AG10803 (cell line): ENCODE data around the gene CIAO3.

ENCODE experiments used
- DNase-seq: peaks from one replicate; pipeline ENCODE4 v3.0.0; 2010; ENCODE audit warnings: low read depth
- H3K4me3 ChIP-seq: 2 replicates; pipeline ENCODE4 v1.5.1; 2011; ENCODE audit warnings: mild to moderate bottlenecking, low read length, control low read depth
- TF ChIP-seq, protein P1 (sequence below): conservative IDR thresholded peaks from 2 replicates; pipeline ENCODE4 v1.5.1; 2011; ENCODE audit warnings: mild to moderate bottlenecking, low read length, control low read depth, inconsistent platforms

CIAO3 gene

DNA sequence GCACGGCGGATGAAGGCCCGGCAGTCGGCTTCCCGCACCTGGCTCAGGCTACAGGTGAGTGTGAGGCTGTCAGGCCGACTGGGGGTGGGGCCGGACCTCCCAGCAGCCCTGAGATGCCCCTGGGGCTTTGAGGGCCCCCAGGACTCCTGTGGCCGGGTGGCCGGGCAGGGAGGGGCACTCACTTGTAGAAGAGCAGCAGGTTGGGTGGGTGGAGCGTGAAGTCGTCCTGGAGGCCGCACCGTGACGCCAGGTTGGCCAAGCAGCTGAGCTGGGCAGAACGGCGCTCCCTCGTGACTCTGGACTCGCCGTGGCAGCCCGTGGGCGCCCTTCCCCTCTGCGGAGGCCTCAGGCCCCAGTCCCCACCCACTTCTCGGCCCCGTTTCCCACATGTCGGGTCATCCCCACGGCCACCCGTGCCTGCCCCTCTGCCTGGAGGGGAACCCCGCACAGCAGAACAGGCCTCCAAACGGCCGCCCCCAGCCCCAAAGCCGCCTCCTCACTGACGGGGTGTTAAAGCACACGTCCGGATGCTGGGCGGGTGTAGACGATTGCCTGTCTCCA, 34.5 kb upstream of the CIAO3 start:
- TF ChIP-seq, protein P1, sequence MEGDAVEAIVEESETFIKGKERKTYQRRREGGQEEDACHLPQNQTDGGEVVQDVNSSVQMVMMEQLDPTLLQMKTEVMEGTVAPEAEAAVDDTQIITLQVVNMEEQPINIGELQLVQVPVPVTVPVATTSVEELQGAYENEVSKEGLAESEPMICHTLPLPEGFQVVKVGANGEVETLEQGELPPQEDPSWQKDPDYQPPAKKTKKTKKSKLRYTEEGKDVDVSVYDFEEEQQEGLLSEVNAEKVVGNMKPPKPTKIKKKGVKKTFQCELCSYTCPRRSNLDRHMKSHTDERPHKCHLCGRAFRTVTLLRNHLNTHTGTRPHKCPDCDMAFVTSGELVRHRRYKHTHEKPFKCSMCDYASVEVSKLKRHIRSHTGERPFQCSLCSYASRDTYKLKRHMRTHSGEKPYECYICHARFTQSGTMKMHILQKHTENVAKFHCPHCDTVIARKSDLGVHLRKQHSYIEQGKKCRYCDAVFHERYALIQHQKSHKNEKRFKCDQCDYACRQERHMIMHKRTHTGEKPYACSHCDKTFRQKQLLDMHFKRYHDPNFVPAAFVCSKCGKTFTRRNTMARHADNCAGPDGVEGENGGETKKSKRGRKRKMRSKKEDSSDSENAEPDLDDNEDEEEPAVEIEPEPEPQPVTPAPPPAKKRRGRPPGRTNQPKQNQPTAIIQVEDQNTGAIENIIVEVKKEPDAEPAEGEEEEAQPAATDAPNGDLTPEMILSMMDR: no peak
- no peak for DNase-seq
- H3K4me3 ChIP-seq: no peak overlapping the region

DNA sequence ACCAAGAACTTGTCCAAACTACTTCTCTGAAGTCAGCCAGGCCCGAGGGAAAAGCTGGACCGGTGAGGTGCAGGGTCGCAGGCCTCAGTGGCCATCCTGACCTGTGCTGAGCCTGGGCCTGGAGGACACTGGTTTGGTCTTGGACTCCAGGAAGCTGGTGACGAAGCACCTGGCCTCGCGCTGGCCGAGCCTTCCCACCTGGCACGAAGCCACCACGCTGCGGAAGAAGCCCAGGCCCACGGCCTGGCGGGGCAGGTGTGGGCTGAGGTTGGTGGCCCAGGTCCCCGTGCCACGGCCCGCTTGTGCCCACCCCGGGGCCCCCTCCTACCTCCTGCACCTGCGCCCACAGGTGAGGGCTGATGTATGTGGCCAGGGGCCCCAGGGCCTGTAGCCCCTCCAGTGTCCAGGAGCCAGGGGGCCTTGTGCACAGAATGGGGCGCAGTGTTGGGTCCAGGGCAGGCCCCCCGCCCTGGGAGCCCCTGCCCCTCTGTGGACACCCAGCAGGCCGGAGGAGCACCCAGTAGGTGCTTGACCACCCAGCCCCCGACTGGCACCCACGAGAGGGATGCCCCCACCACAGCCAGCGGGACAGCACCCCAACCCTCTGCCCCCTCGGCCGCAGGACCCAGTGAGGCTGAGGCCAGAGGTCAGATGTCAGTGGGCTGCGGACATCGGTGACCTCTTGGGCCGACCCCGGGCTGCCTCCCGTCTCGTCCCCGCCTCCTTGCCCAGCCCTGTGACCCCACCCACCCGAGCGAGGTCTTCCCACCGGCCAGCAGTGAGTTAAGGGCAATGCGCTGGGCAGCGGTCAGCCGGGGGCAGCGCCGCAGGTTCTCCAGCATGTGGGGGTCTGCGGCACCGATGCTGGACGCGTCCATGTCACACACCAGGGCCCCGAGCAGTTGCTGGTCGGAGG, 33.5 kb upstream of the CIAO3 start:
- no peak overlapping the region for H3K4me3 ChIP-seq
- TF ChIP-seq, protein P1: no peak
- DNase-seq: no peak

DNA sequence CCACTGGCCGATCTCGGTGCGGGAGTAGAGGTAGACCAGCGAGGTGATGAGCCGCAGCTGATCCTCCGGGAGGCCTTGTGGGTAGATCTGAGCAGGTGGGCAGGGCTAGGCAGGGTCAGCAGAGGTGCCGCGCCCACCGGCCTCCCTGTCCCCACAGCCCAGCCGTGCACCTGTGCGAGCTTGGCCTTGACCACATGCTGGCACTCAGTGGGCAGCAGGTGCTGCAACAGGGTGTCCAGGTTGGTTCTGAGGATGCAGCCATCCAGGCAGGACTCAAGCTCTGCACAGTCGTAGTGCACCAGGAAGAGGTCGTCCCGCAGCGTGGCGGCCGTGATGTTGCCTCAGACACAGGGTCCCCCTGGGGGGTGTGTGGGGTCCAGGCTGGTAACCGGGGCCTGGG, 32.2 kb upstream of the CIAO3 start:
- DNase-seq: no peak

DNA sequence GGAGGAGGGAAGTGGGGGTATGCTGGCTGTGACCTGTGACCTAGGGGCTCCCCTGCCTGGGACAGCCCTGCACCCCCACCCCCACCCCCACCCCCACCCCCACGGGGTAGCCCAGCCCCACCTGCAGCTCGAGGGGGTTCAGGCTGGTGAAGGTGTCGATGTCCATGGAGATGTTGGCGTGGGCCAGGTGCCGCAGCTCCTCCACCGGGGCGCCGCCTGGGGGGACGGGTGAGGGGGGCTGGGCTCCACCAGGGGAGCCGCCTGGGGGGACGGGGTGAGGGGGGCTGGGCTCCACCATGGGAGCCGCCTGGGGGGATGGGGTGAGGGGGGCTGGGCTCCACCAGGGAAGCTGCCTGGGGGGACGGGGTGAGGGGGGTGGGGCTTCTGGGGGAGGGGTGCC, 29.6 kb upstream of the CIAO3 start:
- TF ChIP-seq, protein P1: no peak
- no peak for DNase-seq
- H3K4me3 ChIP-seq: no peak overlapping the region

More for the DNA sequence above, 32.2 kb upstream of the CIAO3 start:
- TF ChIP-seq, protein P1: no peak
- H3K4me3 ChIP-seq: no peak overlapping the region

DNA sequence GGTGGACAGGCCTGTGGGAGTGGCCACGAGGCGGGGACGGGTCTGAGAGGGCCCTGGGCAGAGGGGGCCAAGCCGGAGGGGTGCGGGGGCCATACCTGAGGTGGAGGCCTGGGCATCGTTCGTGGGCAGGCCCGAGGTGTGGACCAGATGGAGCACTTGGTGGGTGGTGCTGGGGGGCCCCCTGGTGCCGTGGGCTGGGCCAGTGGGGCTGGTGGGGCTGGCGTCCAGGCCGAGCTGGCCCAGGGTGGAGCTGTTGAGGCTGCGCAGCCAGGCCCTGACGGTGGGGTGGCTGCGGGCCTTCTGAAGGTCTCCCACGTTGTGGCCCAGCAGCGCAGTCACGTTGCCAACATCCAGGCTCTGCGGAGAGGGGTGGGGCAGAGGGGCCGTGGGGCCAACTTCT, 29.1 kb upstream of the CIAO3 start:
- TF ChIP-seq, protein P1: no peak
- H3K4me3 ChIP-seq: no peak overlapping the region
- no peak for DNase-seq

DNA sequence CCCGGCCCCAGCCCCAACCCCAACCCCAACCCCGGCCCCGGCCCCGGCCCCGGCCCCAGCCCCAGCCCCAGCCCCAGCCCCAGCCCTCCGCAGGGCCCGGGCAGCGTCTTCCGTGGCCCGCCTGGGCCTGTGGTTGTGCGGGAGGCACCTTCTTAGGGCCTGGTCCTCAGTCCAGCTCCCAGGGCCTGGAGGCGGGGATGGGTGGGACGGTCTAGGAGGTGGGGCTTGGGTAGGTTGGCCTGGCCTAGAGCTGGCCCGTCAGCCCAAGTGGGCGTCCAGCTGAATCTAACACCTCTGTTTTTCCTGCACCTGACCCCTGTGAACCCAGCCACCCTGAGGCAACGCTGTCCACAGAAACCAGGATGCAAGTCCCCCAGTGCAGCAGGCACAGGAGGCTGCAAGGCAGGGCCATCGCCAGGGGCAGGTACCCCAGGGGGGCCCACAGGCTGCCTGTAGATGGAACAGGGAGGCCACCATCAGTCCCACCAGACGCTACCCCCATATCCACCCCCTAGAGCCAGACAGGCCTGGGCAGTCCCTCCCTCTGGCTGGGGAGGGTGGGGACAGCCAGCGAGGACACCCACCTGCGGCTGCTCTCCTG, 28.5 kb upstream of the CIAO3 start:
- no peak for DNase-seq
- TF ChIP-seq, protein P1: no peak
- no peak overlapping the region for H3K4me3 ChIP-seq
